Thyroid gland (tissue), 4 donors: ENCODE results near the gene UVSSA. TPM values are rescaled to one million over a fixed set of nuclear protein-coding genes. Genes with fewer than 3 reads are reported as not detected.

Source experiments
- DNase-seq, 2 donors: peaks; one replicate each; pipeline ENCODE4 v3.0.0-alpha.2; 2019
- H3K27ac ChIP-seq, 3 donors: fragments of 200-600 bp; sonication (generic); 1 replicate in 2 of 3; 2 replicates in 1 of 3; pipeline ENCODE4 v1.5.1; 2016 to 2019; ENCODE audit warnings: mild to moderate bottlenecking in 1 of 3, moderate library complexity in 1 of 3
- H3K27me3 ChIP-seq: fragments of 200-600 bp; sonication (generic); one replicate; pipeline ENCODE4 v1.5.1; 2019
- H3K36me3 ChIP-seq, 2 donors: fragments of 200-600 bp; sonication (generic); one replicate each; pipeline ENCODE4 v1.5.1; 2016 to 2019
- H3K4me1 ChIP-seq, 2 donors: fragments of 200-600 bp; sonication (generic); one replicate each; pipeline ENCODE4 v1.5.1; 2017 to 2019
- H3K4me3 ChIP-seq, 3 donors: fragments of 200-600 bp; sonication (generic); replicated peaks in 1 of 3; 1 replicate in 2 of 3; 2 replicates in 1 of 3; pipeline ENCODE4 v1.5.1; 2016; ENCODE audit warnings: mild to moderate bottlenecking in 1 of 3
- H3K9me3 ChIP-seq: fragments of 200-600 bp; sonication (generic); one replicate; pipeline ENCODE4 v1.5.1; 2017
- POLR2A ChIP-seq, 2 donors: fragments of 450-650 bp; IDR thresholded peaks; one replicate each; pipeline ENCODE4 v1.6.1; 2017; ENCODE audit warnings: antibody characterized with exemption in 2 of 2, mild to moderate bottlenecking in 2 of 2, moderate library complexity in 1 of 2
- WGBS, 2 donors: methylation state at CpG; one replicate each; pipeline ENCODE4 v1.1.5; 2017; 5-methylcytosine and 5-hydroxymethylcytosine counted together
- intact Hi-C: fragments of 100-400 bp; cut with DNase I; formaldehyde crosslinking; loops from one replicate; pipeline ENCODE4 v1.15.1; 2023
- total RNA-seq, 4 donors: library from RNA; depleted of rRNA; stranded (reverse); fragments of >200 nt; gene quantifications; one replicate each; pipeline ENCODE4 v1.2.3, GENCODE V29; 2016
- TF ChIP-seq, protein P1 (sequence below), 6 experiments: fragments of 200-600 bp in 3 of 6; fragments of 450-650 bp in 3 of 6; sonication (generic) in 3 of 6; IDR thresholded peaks; one replicate each; pipeline ENCODE4 v1.5.1; 2016 to 2019; ENCODE audit warnings: antibody characterized with exemption in 6 of 6, mild to moderate bottlenecking in 2 of 6, inconsistent platforms in 1 of 6, moderate library complexity in 1 of 6

UVSSA gene
- total RNA-seq, 4 donors from 2014 or later: 16.7 to 38.7 (median 27.7) TPM

- no peaks in the 10 kb centered on the region for H3K9me3 ChIP-seq
- WGBS, 2 donors: 80 to 93% methylated on average over 1 to 5 of the region's 27 CpGs
- no peaks in the 10 kb centered on the region for H3K4me1 ChIP-seq
- peaks cover 8 to 15% of the 10 kb centered on the region in 2 donors for H3K36me3 ChIP-seq
- H3K27ac ChIP-seq: no peak overlapping the region
- TF ChIP-seq POLR2A (IDR thresholded peaks at IDR 0.05): no peak
- TF ChIP-seq, protein P1, sequence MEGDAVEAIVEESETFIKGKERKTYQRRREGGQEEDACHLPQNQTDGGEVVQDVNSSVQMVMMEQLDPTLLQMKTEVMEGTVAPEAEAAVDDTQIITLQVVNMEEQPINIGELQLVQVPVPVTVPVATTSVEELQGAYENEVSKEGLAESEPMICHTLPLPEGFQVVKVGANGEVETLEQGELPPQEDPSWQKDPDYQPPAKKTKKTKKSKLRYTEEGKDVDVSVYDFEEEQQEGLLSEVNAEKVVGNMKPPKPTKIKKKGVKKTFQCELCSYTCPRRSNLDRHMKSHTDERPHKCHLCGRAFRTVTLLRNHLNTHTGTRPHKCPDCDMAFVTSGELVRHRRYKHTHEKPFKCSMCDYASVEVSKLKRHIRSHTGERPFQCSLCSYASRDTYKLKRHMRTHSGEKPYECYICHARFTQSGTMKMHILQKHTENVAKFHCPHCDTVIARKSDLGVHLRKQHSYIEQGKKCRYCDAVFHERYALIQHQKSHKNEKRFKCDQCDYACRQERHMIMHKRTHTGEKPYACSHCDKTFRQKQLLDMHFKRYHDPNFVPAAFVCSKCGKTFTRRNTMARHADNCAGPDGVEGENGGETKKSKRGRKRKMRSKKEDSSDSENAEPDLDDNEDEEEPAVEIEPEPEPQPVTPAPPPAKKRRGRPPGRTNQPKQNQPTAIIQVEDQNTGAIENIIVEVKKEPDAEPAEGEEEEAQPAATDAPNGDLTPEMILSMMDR (IDR thresholded peaks at IDR 0.05): no peak
- no peak overlapping the region for H3K4me3 ChIP-seq
- DNase-seq: no peak
- intact Hi-C loops: loop anchor here (10.0 kb wide), 2 partner anchors 193 to 367 kb away; partner anchors contain the start of genes TACC3 and TMEM129
- H3K27me3 ChIP-seq: no peaks in the 10 kb centered on the region
Measured at GRCh38 chr4:1357356-1358248, 10.6 kb downstream of the UVSSA start.

GRCh38 chr4:1358421-1359143 lies 11.6 kb downstream of the UVSSA start:
- Histone ChIP-seq H3K4me1 (no peaks in the 10 kb centered on the region), H3K27ac (no peak overlapping the region), H3K27me3 (no peaks in the 10 kb centered on the region), H3K4me3 (no peak overlapping the region), H3K36me3 (peaks cover 7 to 8% of the 10 kb centered on the region in 2 donors), H3K9me3 (no peaks in the 10 kb centered on the region)
- intact Hi-C loops: loop anchor here (10.0 kb wide), 2 partner anchors 194 to 366 kb away; partner anchors contain the start of genes TACC3 and TMEM129
- 93 to 94% methylated on average over 37 to 38 of the region's 38 CpGs for WGBS, 2 donors
- TF ChIP-seq POLR2A (IDR thresholded peaks at IDR 0.05): no peak
- TF ChIP-seq, protein P1 (IDR thresholded peaks at IDR 0.05): no peak
- no peak for DNase-seq

DNA sequence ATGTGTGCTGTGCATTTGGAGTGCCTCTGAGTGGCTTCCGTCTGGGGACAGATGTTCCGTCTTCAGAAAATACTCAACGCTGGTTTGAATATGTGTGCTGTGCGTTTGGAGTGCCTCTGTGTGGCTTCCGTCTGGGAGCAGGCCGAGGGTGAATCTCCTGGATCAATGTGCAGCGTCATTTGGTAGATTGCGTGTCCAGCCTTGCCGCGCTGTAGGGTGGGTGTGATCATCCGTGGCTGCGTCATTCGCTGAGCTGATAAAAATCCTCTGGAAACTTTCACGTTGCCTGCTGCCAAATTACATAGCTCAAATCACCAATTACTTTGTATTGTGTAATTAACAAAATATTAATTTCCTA lies 12.1 kb downstream of the UVSSA start:
- DNase-seq: no peak
- intact Hi-C loops: loop anchor here (10.0 kb wide), 2 partner anchors 194 to 366 kb away; partner anchors contain the start of genes TACC3 and TMEM129
- 82 to 90% methylated on average over 14 of the region's 14 CpGs for WGBS, 2 donors
- no peaks in the 10 kb centered on the region for H3K4me1 ChIP-seq
- H3K9me3 ChIP-seq: no peaks in the 10 kb centered on the region
- H3K36me3 ChIP-seq: peaks cover 7 to 8% of the 10 kb centered on the region in 2 donors
- H3K27ac ChIP-seq: no peak overlapping the region
- TF ChIP-seq, protein P1 (IDR thresholded peaks at IDR 0.05): no peak
- no peak for TF ChIP-seq POLR2A (IDR thresholded peaks at IDR 0.05)
- no peaks in the 10 kb centered on the region for H3K27me3 ChIP-seq
- no peak overlapping the region for H3K4me3 ChIP-seq

DNA sequence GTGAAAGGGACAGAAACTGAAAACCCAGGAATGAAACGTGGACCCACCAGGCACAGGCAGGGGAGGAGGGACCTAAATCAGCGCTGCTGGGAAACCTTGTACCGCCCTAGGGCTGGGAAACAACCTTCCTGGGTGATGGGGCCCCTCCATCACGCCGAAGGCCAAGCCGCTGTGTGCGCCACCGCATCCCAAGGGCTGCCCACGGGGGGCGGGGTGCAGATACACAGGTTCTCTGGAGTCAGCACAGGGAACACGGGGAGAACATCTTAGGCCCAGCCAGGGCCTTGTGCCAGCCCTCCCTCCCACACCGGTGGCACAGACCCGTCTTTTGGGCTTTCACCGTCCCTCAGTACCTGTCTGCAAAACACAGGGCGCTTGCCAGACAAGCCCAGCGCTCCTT lies 13.0 kb downstream of the UVSSA start:
- no peaks in the 10 kb centered on the region for H3K4me1 ChIP-seq
- intact Hi-C loops: loop anchor here (10.0 kb wide), 2 partner anchors 195 to 365 kb away; partner anchors contain the start of genes TACC3 and TMEM129
- no peaks in the 10 kb centered on the region for H3K9me3 ChIP-seq
- no peak overlapping the region for H3K4me3 ChIP-seq
- H3K27me3 ChIP-seq: no peaks in the 10 kb centered on the region
- DNase-seq: no peak
- no peak for TF ChIP-seq POLR2A (IDR thresholded peaks at IDR 0.05)
- TF ChIP-seq, protein P1 (IDR thresholded peaks at IDR 0.05): no peak
- peaks cover 5 to 6% of the 10 kb centered on the region in 2 donors for H3K36me3 ChIP-seq
- H3K27ac ChIP-seq: no peak overlapping the region
- 92% methylated on average over 15 to 16 of the region's 16 CpGs for WGBS, 2 donors
